G401 (cell line): ENCODE results near the gene CKS2. TPM values are rescaled to one million over a fixed set of nuclear protein-coding genes. Genes with fewer than 3 reads are reported as not detected.
"Not testable (repeated sequence)": the region's sequence is repeated elsewhere in the genome, so short reads cannot be mapped to it uniquely, and the experiment has no call there.

ENCODE experiments used
- DNase-seq: peaks from one replicate; pipeline ENCODE4 v3.0.0-alpha.2; 2015; ENCODE audit warnings: low spot score
- in situ Hi-C: cut with HindIII; loops from 2 replicates; pipeline ENCODE4 v1.10.0; 2016; ENCODE audit warnings: low sequenced_read_pairs, mixed read lengths
- total RNA-seq: library from RNA; depleted of rRNA; stranded (reverse); fragments of >200 nt; shearing (Covaris generic); gene quantifications from 2 replicates; pipeline ENCODE4 v1.2.3, GENCODE V29; 2014

The CKS2 gene
- total RNA-seq, 1 experiment from 2014 or later: 547 TPM

GRCh38 chr9:89342948-89343347 lies 32.0 kb downstream of the CKS2 start:
- DNase-seq: no peak
- in situ Hi-C loops: no loop called here

DNA sequence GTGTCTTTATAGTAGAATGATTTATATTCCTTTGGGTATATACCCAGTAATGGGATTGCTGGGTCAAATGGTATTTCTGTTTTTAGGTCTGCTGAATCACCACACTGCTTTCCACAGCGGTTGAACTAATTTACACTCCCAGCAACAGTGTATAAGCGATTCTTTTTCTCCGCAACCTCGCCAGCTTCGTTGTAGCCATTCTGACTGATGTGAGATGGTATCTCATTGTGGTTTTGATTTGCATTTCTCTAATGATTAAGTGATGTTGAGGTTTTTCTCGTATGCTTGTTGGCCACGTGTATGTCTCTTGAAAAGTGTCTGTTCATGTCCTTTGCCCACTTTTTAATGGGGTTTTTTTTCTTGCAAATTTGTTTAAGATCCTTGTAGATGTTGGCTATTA lies 32.8 kb downstream of the CKS2 start:
- in situ Hi-C loops, DNase-seq: not testable (repeated sequence)

- in situ Hi-C loops: no loop called here
- DNase-seq: no peak
These were observed 34.5 kb downstream of the CKS2 start for GRCh38 chr9:89345476-89345875.

GRCh38 chr9:89346696-89347095 lies 35.7 kb downstream of the CKS2 start:
- no peak for DNase-seq
- in situ Hi-C loops: no loop called here

- DNase-seq: no peak
- in situ Hi-C loops: no loop called here
These were observed 36.7 kb downstream of the CKS2 start for GRCh38 chr9:89347651-89348050.

GRCh38 chr9:89349607-89350006 lies 38.6 kb downstream of the CKS2 start:
- in situ Hi-C loops: no loop called here
- no peak for DNase-seq

DNA sequence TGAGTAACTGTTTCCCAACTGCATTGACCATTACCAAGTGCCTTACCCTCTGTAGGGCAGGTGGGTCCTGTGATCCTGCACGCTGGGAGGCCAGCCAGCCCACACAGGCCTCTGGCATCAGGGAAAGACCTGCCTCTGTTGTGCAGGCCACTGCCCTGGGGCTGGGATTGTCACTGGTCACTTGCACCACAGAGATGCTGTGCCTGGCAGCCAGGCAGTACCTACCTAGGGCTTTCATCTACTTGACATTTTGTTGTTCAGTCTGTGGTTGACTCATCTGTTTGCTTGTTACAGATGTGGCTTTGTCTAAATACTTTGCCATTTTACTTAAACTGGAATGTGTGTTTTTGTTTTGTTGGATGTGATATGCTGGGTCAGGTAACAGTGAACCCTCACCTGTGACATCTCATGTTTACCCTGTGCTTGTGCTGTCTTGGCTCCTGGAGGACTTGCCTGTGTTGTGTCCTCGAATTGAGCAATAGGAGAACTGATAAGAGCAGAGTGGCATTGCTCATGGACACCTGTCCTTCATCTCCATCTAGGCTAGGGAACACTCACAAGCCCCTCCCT lies 40.1 kb downstream of the CKS2 start:
- no peak for DNase-seq
- in situ Hi-C loops: no loop called here

GRCh38 chr9:89351584-89352300 lies 40.7 kb downstream of the CKS2 start:
- in situ Hi-C loops: no loop called here
- peak; percentile 49 for DNase-seq

DNA sequence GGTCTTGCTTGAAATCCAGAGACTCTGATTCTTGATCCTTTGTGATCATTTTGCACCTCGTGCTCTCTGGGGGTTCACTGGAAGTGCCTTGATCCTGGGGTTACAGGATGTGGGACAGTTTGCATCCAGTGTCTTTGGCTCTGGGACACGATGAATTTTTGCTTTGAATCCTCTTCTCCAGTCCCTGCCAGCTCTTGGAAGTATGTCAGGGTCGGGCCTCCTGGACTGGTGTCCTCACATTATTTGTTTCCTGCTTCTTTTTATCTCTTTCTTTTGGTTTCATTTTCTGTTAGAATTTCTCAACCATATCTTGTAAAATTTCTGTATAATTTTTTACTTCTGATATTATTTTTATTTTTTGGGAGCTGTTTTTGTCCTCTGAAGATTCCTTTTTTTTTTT lies 41.5 kb downstream of the CKS2 start:
- in situ Hi-C loops: no loop called here
- DNase-seq: no peak

GRCh38 chr9:89352874-89353649 lies 42.1 kb downstream of the CKS2 start:
- in situ Hi-C loops: no loop called here
- no peak for DNase-seq

DNA sequence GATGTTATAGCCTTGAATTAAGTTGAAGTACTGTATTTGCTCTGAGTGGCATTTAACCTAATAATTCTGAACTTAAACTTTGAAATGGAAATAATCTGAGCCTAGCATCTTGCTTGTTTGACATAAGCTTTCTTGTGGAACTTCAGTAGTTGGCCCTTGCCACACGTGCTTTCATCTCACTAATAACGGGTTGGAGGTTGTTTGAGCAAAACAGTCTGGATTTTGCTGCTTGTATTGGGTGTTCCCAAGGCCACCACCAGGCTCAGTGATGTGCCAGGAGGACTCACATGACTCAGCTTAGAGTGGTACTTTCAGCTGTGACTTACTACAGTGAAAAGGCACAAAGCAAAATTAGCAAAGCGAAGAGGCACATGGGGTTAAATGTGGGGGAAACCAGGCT lies 43.0 kb downstream of the CKS2 start:
- no peak for DNase-seq
- in situ Hi-C loops: no loop called here

DNA sequence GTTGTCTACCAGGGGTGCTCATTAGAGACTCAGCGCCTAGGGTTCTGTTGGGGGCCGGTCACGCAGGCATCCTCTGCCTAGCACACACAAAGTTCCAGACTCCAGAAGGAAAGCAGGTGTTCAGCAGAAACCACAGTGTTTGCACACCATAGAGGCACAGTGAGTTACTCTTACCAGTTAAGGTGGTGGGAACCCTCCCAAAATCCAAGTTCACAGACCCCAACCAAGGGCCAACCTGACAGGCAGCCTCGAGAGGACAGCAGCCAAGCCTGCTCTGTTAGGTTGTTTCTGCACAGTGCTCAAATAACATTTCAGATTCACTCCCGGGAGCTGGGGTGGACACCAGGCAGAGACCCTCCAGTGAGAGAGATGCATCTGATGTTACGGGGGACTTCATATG lies 43.5 kb downstream of the CKS2 start:
- in situ Hi-C loops: no loop called here
- DNase-seq: no peak

- DNase-seq: no peak
- in situ Hi-C loops: no loop called here
These were observed 45.8 kb downstream of the CKS2 start for GRCh38 chr9:89356782-89357181.

DNA sequence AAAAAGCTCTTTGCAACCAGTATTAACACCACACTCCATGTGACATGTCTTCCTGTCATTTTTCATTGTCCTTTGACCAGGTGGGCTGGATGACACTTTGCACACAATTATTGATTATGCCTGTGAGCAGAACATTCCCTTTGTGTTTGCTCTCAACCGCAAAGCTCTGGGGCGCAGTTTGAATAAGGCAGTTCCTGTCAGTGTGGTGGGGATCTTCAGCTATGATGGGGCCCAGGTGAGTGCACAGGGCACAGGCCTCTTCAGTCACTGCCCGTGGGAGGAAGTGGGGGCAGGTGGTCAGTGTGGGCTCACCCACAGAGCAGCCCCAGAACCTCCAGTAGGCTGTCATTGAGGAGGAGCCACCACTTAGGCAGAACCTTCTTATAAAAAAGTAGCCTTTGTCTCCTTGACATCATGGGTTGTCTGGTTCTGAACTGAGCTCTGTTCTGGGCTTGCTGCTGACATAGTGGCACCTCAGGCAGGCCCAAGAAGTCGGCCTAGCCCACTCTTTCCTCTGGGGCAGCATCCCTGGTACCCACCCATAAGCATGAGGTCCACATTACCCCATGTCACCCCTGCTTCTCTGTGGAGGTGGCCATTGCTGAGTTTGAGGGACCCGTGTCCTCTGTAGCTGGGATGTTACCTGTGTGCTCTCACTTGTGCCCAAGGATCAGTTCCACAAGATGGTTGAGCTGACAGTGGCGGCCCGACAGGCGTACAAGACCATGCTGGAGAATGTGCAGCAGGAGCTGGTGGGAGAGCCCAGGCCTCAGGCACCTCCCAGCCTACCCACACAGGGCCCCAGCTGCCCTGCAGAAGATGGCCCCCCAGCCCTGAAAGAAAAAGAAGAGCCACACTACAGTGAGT lies 46.6 kb downstream of the CKS2 start:
- in situ Hi-C loops: no loop called here

GRCh38 chr9:89358376-89358916 lies 47.5 kb downstream of the CKS2 start:
- in situ Hi-C loops: no loop called here

More for the DNA sequence above, 46.6 kb downstream of the CKS2 start:
- DNase-seq: no peak

GRCh38 chr9:89358985-89359384 lies 48.0 kb downstream of the CKS2 start:
- in situ Hi-C loops: no loop called here
- peak; percentile 79 for DNase-seq

More at GRCh38 chr9:89358376-89358916, 47.5 kb downstream of the CKS2 start:
- no peak for DNase-seq

DNA sequence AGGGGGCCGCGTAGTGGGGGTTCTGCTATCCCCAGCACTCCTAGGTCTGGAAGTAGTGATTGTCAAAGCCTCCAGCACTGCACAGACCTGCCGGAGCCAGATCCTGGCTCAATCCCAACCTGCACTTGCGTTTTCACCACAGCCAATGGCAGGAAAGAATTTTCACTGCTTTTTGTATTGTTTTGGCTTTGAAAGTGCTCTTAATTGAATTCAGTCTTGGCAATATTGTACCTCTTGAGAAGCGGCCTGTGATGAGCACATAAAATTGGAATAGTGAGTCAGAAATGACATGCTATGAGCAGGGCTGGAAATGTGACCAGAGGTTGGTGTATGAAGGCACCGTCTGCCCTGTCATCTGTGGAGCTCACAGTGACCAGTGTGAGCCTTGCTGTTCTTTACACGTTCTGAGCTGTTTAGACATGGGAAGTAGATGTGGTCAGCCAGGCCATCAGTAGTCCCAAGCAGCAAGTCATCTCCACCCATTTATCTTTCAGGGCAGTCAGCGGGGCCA lies 48.8 kb downstream of the CKS2 start:
- DNase-seq: peak; percentile 42
- in situ Hi-C loops: no loop called here

- in situ Hi-C loops: no loop called here
- DNase-seq: peak; percentile 19
These were observed 49.5 kb downstream of the CKS2 start for GRCh38 chr9:89360465-89360864.

- no peak for DNase-seq
- in situ Hi-C loops: no loop called here
These were observed 50.0 kb downstream of the CKS2 start for GRCh38 chr9:89361031-89361430.
